GM12801 (cell line): Measurements from ENCODE around the gene DOK7.

ENCODE experiments used
- CTCF ChIP-seq: IDR thresholded peaks from one replicate; pipeline ENCODE4 v1.5.1; 2011; ENCODE audit warnings: control low read depth; ENCODE audit not compliant: insufficient read length; ENCODE audit errors: extremely low read depth

DOK7 gene

GRCh38 chr4:3516061-3516835, 53.1 kb downstream of the DOK7 start:
- no peak for TF ChIP-seq CTCF

- no peak for TF ChIP-seq CTCF
These were observed 54.0 kb downstream of the DOK7 start for GRCh38 chr4:3516836-3517730.

- no peak for TF ChIP-seq CTCF
These were observed 54.8 kb downstream of the DOK7 start for GRCh38 chr4:3517731-3518510.

GRCh38 chr4:3518511-3518880, 55.4 kb downstream of the DOK7 start:
- TF ChIP-seq CTCF = no peak

- TF ChIP-seq CTCF = no peak
These were observed 55.8 kb downstream of the DOK7 start for GRCh38 chr4:3518941-3519340.

- no peak for TF ChIP-seq CTCF
These were observed 56.6 kb downstream of the DOK7 start for GRCh38 chr4:3519468-3520264.
